Karpas-422 (cell line): ENCODE measurements around the gene PARP6. TPM values are rescaled to one million over a fixed set of nuclear protein-coding genes. Genes with fewer than 3 reads are reported as not detected.

Experiments
- DNase-seq: peaks from one replicate; pipeline ENCODE4 v3.0.0-alpha.2; 2015
- H2AFZ ChIP-seq: fragments of 200-600 bp; sonication (generic); 2 replicates; pipeline ENCODE4 v1.6.1; 2014; ENCODE audit warnings: antibody characterized with exemption, low read length, mixed read lengths
- H3K27ac ChIP-seq: fragments of 200-600 bp; sonication (generic); 2 replicates; pipeline ENCODE4 v1.5.1; 2014; ENCODE audit warnings: mild to moderate bottlenecking, low read length, moderate library complexity
- H3K27me3 ChIP-seq: fragments of 200-600 bp; sonication (generic); 2 replicates; pipeline ENCODE4 v1.6.1; 2014; ENCODE audit warnings: low read length, mixed read lengths
- H3K36me3 ChIP-seq: fragments of 200-600 bp; sonication (generic); 2 replicates; pipeline ENCODE4 v1.6.1; 2014; ENCODE audit warnings: low read length, mixed read lengths; ENCODE audit not compliant: insufficient read depth
- H3K4me1 ChIP-seq: fragments of 200-600 bp; sonication (generic); 2 replicates; pipeline ENCODE4 v1.6.1; 2014; ENCODE audit warnings: mild to moderate bottlenecking, low read length, mixed read lengths
- H3K4me2 ChIP-seq: fragments of 200-600 bp; sonication (generic); 2 replicates; pipeline ENCODE4 v1.6.1; 2014; ENCODE audit warnings: low read length, low read depth, mild to moderate bottlenecking; ENCODE audit not compliant: poor library complexity, severe bottlenecking
- H3K4me3 ChIP-seq: fragments of 200-600 bp; sonication (generic); 2 replicates; pipeline ENCODE4 v1.5.1; 2014; ENCODE audit warnings: mild to moderate bottlenecking, antibody characterized with exemption, low read length, mixed read lengths
- H3K79me2 ChIP-seq: fragments of 200-600 bp; sonication (generic); 2 replicates; pipeline ENCODE4 v1.6.1; 2014; ENCODE audit warnings: mild to moderate bottlenecking, low read length, mixed read lengths
- H3K9ac ChIP-seq: fragments of 200-600 bp; sonication (generic); 2 replicates; pipeline ENCODE4 v1.6.0; 2014; ENCODE audit warnings: low read length
- H3K9me2 ChIP-seq: fragments of 200-600 bp; sonication (generic), shearing (Covaris generic); replicated peaks from 2 replicates; pipeline ENCODE4 v1.6.0; 2014; ENCODE audit warnings: mild to moderate bottlenecking, low read length, moderate library complexity; ENCODE audit not compliant: insufficient read depth
- H3K9me3 ChIP-seq: fragments of 300-700, 200-600 bp; sonication (generic); 2 replicates; pipeline ENCODE4 v1.6.1; 2014; ENCODE audit warnings: low read length, mixed read lengths
- H4K20me1 ChIP-seq: fragments of 200-600 bp; sonication (generic); 2 replicates; pipeline ENCODE4 v1.6.1; 2014; ENCODE audit warnings: mild to moderate bottlenecking, antibody characterized with exemption, low read length, low read depth; ENCODE audit not compliant: insufficient read depth
- total RNA-seq: library from RNA; depleted of rRNA; stranded (reverse); fragments of >200 nt; shearing (Covaris generic); gene quantifications from 2 replicates; pipeline ENCODE4 v1.2.3, GENCODE V29; 2014; ENCODE audit warnings: low replicate concordance

Gene PARP6
- total RNA-seq, 1 experiment from 2014 or later = 82.0 TPM

DNA sequence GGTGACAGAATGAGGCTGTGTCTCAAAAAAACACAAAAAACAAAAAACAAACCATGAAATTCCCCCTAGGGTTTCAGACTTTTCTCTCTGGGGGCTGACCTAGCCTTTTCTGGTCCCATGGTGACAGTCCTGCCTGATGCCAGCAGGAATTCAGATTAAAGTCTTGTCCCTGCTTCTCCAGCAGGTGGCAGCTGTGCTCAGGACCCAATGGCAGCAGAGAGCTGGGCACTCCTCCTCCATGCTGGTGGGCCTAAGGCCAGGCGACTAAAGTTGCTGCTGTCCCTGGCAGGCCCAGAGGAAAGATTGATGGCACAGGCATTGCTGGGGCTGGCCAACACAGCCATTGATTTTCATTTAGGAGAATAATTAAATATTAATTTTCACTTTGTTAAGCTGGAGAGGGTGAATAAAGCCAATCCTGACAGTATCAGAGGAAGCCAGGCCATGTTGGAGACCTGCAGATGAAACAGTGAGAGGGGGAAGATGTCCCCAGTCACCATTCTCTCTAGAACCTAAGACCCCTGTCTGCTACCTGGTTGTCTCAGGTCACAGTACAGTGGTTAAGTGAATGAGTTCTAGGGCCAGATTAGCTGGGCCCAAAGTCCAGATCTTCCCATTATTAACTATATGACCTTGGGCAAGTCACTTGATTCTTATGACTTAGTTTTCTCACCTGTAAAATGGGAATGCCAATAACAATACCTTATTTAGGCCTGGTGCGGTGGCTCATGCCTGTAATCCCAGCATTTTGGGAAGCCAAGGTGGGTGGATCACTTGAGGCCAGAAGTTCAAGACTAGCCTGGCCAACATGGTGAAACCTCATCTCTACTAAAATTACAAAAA is 40.5 kb upstream of the PARP6 start:
- Histone ChIP-seq H3K9me2 (no peaks in the 10 kb centered on the region), H4K20me1 (no peaks in the 10 kb centered on the region), H3K9ac (no peak overlapping the region), H3K79me2 (no peaks in the 10 kb centered on the region), H2AFZ (no peak overlapping the region), H3K9me3 (no peaks in the 10 kb centered on the region), H3K27ac (no peak overlapping the region), H3K4me1 (no peaks in the 10 kb centered on the region), H3K27me3 (no peaks in the 10 kb centered on the region), H3K36me3 (no peaks in the 10 kb centered on the region), H3K4me3 (no peak overlapping the region), H3K4me2 (no peak overlapping the region)
- peak; percentile 89 for DNase-seq

DNA sequence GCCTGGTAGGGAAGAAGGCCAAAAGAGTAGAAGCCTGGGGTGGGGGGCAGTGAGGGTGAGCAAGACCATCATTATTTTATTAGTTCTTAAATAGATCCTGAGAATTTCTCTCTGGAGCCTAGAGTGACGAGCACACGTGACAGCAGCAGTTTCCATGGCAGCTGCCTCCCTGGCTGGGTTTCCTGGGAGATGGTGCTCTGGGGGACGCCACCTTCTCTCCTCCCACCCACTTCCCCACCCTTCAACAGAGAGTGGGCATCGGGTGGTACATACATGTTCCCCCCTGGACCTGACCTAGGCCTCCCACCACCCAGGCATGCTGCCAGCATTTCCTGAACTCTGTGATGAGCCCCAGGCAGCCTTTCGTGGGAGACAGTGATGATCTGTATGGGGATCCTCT is 34.7 kb upstream of the PARP6 start:
- Histone ChIP-seq H3K4me3 (no peak overlapping the region), H3K9me2 (no peaks in the 10 kb centered on the region), H3K4me2 (no peak overlapping the region), H3K9me3 (no peaks in the 10 kb centered on the region), H3K36me3 (no peaks in the 10 kb centered on the region), H3K79me2 (no peaks in the 10 kb centered on the region), H3K9ac (no peak overlapping the region), H2AFZ (no peak overlapping the region), H4K20me1 (no peaks in the 10 kb centered on the region), H3K27ac (no peak overlapping the region), H3K4me1 (peaks cover 8% of the 10 kb centered on the region; the same call in 1 of the 2 replicates), H3K27me3 (no peaks in the 10 kb centered on the region)
- no peak for DNase-seq

DNA sequence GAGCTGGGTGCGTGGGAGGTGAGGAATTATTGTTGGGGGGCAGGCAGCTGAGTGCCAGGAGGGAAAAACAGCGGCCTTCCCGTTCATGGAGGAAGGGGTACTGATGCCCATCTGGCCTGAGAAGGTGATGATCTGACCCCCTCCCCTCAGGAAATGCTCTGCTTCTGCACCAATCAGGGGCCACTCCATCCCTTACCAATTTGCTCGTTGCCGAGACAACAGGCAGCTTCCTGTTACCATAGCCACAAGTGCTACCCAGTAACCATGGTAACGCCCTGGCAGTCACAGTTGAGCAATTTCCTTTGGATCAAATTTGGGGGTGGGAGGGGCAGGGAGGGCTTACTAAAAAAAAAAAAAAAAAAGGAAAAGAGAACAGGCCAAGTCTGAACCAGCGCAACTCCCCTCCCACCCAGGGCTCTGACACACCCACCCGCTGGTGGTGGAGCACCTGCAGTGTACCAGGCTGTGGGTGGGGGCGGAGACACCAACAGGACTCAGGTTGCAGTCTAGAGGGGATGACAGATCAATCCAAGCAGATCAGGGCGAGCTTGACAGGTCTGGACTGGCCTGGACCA is 33.9 kb upstream of the PARP6 start:
- Histone ChIP-seq H3K27me3 (no peaks in the 10 kb centered on the region), H3K79me2 (no peaks in the 10 kb centered on the region), H3K4me3 (no peak overlapping the region), H3K36me3 (no peaks in the 10 kb centered on the region), H3K4me2 (no peak overlapping the region), H3K27ac (no peak overlapping the region), H3K4me1 (peaks cover 8% of the 10 kb centered on the region; the same call in 1 of the 2 replicates), H2AFZ (no peak overlapping the region), H3K9ac (no peak overlapping the region), H3K9me3 (no peaks in the 10 kb centered on the region), H4K20me1 (no peaks in the 10 kb centered on the region), H3K9me2 (no peaks in the 10 kb centered on the region)
- peak; percentile 68 for DNase-seq

DNA sequence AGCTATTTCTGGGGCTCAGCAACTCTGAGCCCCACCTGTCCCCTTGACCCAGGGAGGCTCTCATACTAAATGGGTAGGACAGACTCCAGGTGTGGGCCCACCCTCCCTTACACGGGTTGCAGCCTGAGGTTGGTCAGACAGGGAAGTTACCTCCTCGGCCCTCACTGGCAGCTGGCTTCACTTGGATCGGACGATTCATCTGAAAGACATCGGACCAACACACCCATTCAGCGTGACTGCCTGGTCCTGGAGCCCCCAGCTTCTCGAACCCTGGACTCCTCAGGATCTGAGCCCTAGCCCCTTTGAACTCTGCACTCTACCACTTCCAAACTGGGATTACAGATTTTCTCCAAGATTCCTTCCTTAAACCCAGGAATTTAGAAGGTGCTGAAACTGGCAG is 32.2 kb upstream of the PARP6 start:
- no peaks in the 10 kb centered on the region for H4K20me1 ChIP-seq
- H3K27me3 ChIP-seq = no peaks in the 10 kb centered on the region
- no peak for DNase-seq
- no peaks in the 10 kb centered on the region for H3K79me2 ChIP-seq
- H3K9me2 ChIP-seq = no peaks in the 10 kb centered on the region
- H2AFZ ChIP-seq = no peak overlapping the region
- no peaks in the 10 kb centered on the region for H3K9me3 ChIP-seq
- no peaks in the 10 kb centered on the region for H3K36me3 ChIP-seq
- no peak overlapping the region for H3K27ac ChIP-seq
- peaks cover 8% of the 10 kb centered on the region; the same call in 1 of the 2 replicates for H3K4me1 ChIP-seq
- no peak overlapping the region for H3K4me2 ChIP-seq
- no peak overlapping the region for H3K4me3 ChIP-seq
- H3K9ac ChIP-seq = no peak overlapping the region

DNA sequence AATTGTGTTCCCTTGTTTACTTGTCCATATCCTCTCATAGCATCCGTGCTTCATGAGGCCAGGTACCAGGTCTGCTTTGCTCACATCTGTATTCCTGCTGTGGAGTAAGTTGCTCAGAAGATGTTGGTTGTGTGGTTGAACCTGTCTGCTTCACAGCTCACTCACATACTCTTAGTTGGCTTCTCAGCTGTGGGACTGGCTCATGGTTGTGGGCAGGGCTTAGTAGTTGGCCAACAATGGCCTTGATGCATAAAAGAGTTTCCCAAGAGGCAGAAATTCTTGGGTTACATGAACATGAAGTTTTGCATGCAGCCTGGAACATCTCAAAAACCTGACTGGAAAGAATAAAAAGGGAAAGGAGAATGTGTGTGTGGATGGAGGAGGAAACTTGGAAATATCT is 30.6 kb upstream of the PARP6 start:
- Histone ChIP-seq H3K9me2 (no peaks in the 10 kb centered on the region), H4K20me1 (no peaks in the 10 kb centered on the region), H3K4me1 (peaks cover 8% of the 10 kb centered on the region; the same call in 1 of the 2 replicates), H3K4me3 (no peak overlapping the region), H3K27ac (no peak overlapping the region), H2AFZ (no peak overlapping the region), H3K79me2 (no peaks in the 10 kb centered on the region), H3K9ac (no peak overlapping the region), H3K4me2 (no peak overlapping the region), H3K36me3 (no peaks in the 10 kb centered on the region), H3K27me3 (no peaks in the 10 kb centered on the region), H3K9me3 (no peaks in the 10 kb centered on the region)
- DNase-seq = no peak

DNA sequence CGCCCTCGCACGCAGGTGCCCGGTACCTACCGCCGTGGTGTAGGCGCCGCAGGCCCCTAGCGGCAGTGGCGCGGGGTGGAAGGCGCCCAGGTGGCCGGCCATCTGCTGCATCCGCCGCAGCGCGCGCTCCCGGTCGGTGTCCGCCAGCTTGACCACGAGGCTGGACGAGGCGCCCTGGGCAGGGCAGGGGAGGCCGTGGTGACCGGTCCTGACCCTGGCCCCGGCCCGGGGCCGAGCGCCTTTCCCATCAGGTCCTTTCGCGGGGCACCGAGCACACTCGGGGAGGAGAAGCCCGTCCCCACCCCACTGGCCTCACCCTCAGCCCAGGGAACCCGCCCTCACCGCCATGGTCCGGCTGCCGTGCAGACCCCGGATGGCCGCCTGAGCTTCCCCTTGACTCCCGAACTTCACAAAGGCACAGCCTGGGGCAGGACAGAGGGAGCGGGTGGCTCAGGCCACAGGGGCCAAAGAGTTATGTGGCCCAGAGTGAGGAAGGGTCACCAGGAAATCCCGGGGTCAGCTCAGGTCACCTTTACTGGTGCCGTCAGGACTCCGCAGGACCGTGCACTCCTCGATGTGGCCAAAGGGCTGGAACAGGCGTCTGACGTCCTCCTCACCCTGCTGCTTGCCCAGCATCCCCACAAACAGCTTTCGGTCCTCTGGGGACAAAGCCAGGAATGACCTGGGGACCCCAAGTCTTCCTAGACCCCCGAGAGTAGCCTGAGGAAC is 17.4 kb upstream of the PARP6 start:
- Histone ChIP-seq H3K36me3 (no peaks in the 10 kb centered on the region), H3K4me3 (no peak overlapping the region), H3K27ac (no peak overlapping the region), H4K20me1 (0 out of 2 replicates have a peak, but pooled peaks cover 3% of the 10 kb centered on the region), H3K27me3 (no peaks in the 10 kb centered on the region), H3K4me2 (no peak overlapping the region), H2AFZ (no peak overlapping the region), H3K9me2 (no peaks in the 10 kb centered on the region), H3K79me2 (no peaks in the 10 kb centered on the region), H3K4me1 (no peaks in the 10 kb centered on the region), H3K9ac (no peak overlapping the region), H3K9me3 (no peaks in the 10 kb centered on the region)
- no peak for DNase-seq

DNA sequence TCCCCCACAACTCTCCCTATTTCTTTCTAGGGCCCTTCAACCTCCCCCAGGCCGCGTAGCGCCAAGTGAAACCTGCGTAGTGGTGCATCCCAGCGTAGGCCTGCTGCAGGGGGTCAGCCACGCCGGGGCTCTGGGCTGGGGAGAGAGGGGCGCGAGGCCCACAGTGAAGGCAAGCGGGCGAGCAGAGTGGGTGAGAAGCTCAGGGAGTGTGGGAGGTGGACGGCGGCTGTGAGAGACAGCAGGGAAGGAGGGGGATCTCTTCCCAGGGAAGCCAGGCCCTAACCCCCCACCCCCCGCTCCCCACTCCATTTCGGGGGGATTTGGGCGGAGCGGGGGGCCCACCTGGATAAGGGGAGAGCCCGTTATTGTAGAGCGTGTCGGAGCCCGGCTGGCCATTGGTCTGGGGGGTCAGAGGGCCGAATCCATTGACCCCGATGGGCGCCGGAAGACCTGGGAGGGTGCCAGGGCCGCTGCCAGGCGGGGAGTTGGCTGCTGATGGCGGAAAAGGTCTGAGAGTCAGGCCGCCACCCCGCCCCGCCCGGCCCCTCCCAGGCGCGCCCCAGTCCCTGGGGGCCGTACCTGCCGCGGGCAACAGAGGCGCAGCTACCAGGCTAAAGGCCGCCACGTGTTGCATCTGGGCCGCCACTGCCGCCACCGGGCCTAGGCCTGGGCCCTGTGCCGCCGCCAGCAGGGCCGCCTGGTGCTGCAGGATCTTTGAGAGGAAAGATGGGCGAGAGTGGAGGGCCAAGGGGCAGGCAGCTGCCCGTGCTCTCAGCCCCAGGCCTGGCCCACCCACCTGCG is 16.6 kb upstream of the PARP6 start:
- Histone ChIP-seq H4K20me1 (0 out of 2 replicates have a peak, but pooled peaks cover 3% of the 10 kb centered on the region), H3K36me3 (no peaks in the 10 kb centered on the region), H3K4me1 (no peaks in the 10 kb centered on the region), H3K79me2 (no peaks in the 10 kb centered on the region), H3K9ac (no peak overlapping the region), H3K9me2 (no peaks in the 10 kb centered on the region), H3K27me3 (no peaks in the 10 kb centered on the region), H2AFZ (no peak overlapping the region), H3K4me3 (no peak overlapping the region), H3K9me3 (no peaks in the 10 kb centered on the region), H3K4me2 (no peak overlapping the region), H3K27ac (no peak overlapping the region)
- DNase-seq = no peak
